GM12878 (cell line): ENCODE results near the gene ARL5B.

Experiments used
- CBFB ChIP-seq: IDR thresholded peaks from 2 replicates; pipeline ENCODE4 v1.6.1; 2016; ENCODE audit warnings: antibody characterized with exemption, low read depth
- CEBPB ChIP-seq, 2 experiments: fragments of 150-350 bp in 1 of 2; IDR thresholded peaks; 2 replicates each; pipeline ENCODE4 v1.6.1; 2012 to 2014; ENCODE audit warnings: low read depth in 2 of 2, low read length in 2 of 2, borderline replicate concordance in 1 of 2, inconsistent platforms in 1 of 2
- CTCF ChIP-seq, 3 experiments: IDR thresholded peaks in 2 of 3; conservative IDR thresholded peaks in 1 of 3; 2 replicates each; pipeline ENCODE4 v1.5.1; 2011; ENCODE audit warnings: low read depth in 3 of 3, low read length in 3 of 3, mild to moderate bottlenecking in 3 of 3, control low read depth in 2 of 3, moderate library complexity in 2 of 3, inconsistent platforms in 1 of 3, mixed read lengths in 1 of 3; ENCODE audit not compliant: control insufficient read depth in 2 of 3, insufficient read depth in 1 of 3; ENCODE audit errors: extremely low read depth in 1 of 3
- DPF2 ChIP-seq: fragments of 450-650 bp; IDR thresholded peaks from 2 replicates; pipeline ENCODE4 v1.6.1; 2017; ENCODE audit warnings: mild to moderate bottlenecking
- ESRRA ChIP-seq: IDR thresholded peaks from 2 replicates; pipeline ENCODE4 v1.6.1; 2012; ENCODE audit warnings: mild to moderate bottlenecking, low read length, improper control_type of control experiment
- EZH2 ChIP-seq: IDR thresholded peaks from 2 replicates; pipeline ENCODE4 v1.6.1; 2012; ENCODE audit warnings: low read depth, mild to moderate bottlenecking, control low read depth, inconsistent platforms, low read length, borderline replicate concordance; ENCODE audit not compliant: control insufficient read depth
- MEF2A ChIP-seq: IDR thresholded peaks from 2 replicates; pipeline ENCODE4 v1.6.1; 2011; ENCODE audit warnings: low read depth, mild to moderate bottlenecking, low read length, moderate library complexity; ENCODE audit not compliant: insufficient read depth
- POLR2A ChIP-seq: IDR thresholded peaks from 2 replicates; pipeline ENCODE4 v1.6.1; 2011; ENCODE audit warnings: low read depth, mild to moderate bottlenecking, low read length
- POLR2AphosphoS5 ChIP-seq: IDR thresholded peaks from 2 replicates; pipeline ENCODE4 v1.6.1; 2011; ENCODE audit warnings: mild to moderate bottlenecking, low read length, inconsistent platforms
- RAD21 ChIP-seq: IDR thresholded peaks from 2 replicates; pipeline ENCODE4 v1.6.1; 2011; ENCODE audit warnings: mild to moderate bottlenecking, low read depth, low read length, moderate library complexity; ENCODE audit not compliant: insufficient read depth
- RFX5 ChIP-seq: IDR thresholded peaks from 2 replicates; pipeline ENCODE4 v1.6.1; 2011; ENCODE audit warnings: low read depth, low read length, improper control_type of control experiment
- SRF ChIP-seq, 2 experiments: IDR thresholded peaks; 2 replicates each; pipeline ENCODE4 v1.6.1; 2011; ENCODE audit warnings: low read depth in 2 of 2, low read length in 2 of 2, mild to moderate bottlenecking in 1 of 2, moderate library complexity in 1 of 2
- TAF1 ChIP-seq: IDR thresholded peaks from 2 replicates; pipeline ENCODE4 v1.6.1; 2011; ENCODE audit warnings: mild to moderate bottlenecking, low read depth, low read length, borderline replicate concordance
- TF ChIP-seq, protein P1 (sequence below): IDR thresholded peaks from 2 replicates; pipeline ENCODE4 v1.6.1; 2012; ENCODE audit warnings: mild to moderate bottlenecking, low read depth, low read length

GRCh38 chr10:18656724-18657123 lies 2.5 kb upstream of the ARL5B start:
- TF ChIP-seq CEBPB (IDR thresholded peaks at IDR 0.05; ENCODE audit: borderline replicate concordance in 1 of 2, low read depth in 2 of 2, low read length in 2 of 2): no peak
- TF ChIP-seq CTCF (IDR thresholded peaks at IDR 0.05 in 2 of 3, conservative IDR thresholded peaks at IDR 0.05 in 1 of 3; ENCODE audit: control insufficient read depth in 2 of 3, extremely low read depth in 1 of 3, insufficient read depth in 1 of 3, low read depth in 3 of 3, low read length in 3 of 3): no peak
- no peak for TF ChIP-seq DPF2
- no peak for TF ChIP-seq POLR2A
- no peak for TF ChIP-seq RAD21
- no peak for TF ChIP-seq TAF1
- TF ChIP-seq MEF2A: no peak
- TF ChIP-seq ESRRA: no peak
- no peak for TF ChIP-seq EZH2
- no peak for TF ChIP-seq CBFB
- TF ChIP-seq SRF (IDR thresholded peaks at IDR 0.05; ENCODE audit: low read depth in 2 of 2, low read length in 2 of 2): no peak
- TF ChIP-seq RFX5: no peak
- no peak for TF ChIP-seq POLR2AphosphoS5
- TF ChIP-seq, protein P1, sequence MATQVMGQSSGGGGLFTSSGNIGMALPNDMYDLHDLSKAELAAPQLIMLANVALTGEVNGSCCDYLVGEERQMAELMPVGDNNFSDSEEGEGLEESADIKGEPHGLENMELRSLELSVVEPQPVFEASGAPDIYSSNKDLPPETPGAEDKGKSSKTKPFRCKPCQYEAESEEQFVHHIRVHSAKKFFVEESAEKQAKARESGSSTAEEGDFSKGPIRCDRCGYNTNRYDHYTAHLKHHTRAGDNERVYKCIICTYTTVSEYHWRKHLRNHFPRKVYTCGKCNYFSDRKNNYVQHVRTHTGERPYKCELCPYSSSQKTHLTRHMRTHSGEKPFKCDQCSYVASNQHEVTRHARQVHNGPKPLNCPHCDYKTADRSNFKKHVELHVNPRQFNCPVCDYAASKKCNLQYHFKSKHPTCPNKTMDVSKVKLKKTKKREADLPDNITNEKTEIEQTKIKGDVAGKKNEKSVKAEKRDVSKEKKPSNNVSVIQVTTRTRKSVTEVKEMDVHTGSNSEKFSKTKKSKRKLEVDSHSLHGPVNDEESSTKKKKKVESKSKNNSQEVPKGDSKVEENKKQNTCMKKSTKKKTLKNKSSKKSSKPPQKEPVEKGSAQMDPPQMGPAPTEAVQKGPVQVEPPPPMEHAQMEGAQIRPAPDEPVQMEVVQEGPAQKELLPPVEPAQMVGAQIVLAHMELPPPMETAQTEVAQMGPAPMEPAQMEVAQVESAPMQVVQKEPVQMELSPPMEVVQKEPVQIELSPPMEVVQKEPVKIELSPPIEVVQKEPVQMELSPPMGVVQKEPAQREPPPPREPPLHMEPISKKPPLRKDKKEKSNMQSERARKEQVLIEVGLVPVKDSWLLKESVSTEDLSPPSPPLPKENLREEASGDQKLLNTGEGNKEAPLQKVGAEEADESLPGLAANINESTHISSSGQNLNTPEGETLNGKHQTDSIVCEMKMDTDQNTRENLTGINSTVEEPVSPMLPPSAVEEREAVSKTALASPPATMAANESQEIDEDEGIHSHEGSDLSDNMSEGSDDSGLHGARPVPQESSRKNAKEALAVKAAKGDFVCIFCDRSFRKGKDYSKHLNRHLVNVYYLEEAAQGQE: no peak
